Body of pancreas (tissue), 4 donors: Measurements from ENCODE around the gene HOXB3.

Experiments
- POLR2A ChIP-seq, 3 donors: fragments of 450-650 bp; IDR thresholded peaks; one replicate each; pipeline ENCODE4 v1.6.1; 2016; ENCODE audit warnings: antibody characterized with exemption in 3 of 3, mild to moderate bottlenecking in 2 of 3
- TF ChIP-seq, protein P1 (sequence below), 7 experiments: fragments of 450-650 bp in 4 of 7; fragments of 200-600 bp in 3 of 7; sonication (generic) in 3 of 7; IDR thresholded peaks; one replicate each; pipeline ENCODE4 v1.5.1; 2016 to 2019; ENCODE audit warnings: antibody characterized with exemption in 7 of 7

DNA sequence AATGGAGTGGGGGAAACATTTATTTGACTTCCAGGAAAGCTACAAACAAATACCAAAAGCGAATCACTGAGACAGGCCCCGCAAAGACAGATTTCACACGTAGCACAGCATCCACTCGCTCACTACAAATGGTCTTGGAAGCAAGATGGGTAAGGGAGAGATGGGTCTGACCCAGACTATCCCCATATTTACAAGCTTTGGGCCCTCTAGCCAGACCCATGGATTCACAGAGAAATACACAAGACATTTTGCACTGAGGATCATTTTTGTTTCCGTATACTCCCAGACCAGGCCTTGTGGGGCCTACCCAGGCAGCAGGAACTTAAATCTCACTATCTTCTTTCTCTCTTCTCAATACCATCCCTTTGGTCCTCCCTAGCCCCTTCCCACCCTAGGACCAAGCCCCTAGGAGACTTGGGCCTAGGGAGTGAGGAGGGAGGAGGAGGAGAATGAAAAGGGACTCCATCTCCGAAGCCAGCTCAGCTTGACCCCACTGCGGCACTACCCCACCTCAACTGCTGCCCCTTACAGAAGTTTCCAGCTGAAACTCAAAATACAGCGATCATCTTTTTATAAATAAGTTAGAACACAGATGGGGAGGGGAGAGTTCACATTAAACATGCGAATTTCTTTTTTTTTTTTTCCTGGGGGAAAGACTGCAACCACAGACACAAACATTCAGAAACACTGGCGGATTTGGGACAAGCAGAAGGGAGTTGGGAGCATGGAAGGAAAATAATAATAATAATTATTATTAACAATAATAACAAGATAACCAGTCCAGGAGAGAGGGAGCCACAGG, 1.4 kb upstream of the HOXB3 start:
- TF ChIP-seq, protein P1, sequence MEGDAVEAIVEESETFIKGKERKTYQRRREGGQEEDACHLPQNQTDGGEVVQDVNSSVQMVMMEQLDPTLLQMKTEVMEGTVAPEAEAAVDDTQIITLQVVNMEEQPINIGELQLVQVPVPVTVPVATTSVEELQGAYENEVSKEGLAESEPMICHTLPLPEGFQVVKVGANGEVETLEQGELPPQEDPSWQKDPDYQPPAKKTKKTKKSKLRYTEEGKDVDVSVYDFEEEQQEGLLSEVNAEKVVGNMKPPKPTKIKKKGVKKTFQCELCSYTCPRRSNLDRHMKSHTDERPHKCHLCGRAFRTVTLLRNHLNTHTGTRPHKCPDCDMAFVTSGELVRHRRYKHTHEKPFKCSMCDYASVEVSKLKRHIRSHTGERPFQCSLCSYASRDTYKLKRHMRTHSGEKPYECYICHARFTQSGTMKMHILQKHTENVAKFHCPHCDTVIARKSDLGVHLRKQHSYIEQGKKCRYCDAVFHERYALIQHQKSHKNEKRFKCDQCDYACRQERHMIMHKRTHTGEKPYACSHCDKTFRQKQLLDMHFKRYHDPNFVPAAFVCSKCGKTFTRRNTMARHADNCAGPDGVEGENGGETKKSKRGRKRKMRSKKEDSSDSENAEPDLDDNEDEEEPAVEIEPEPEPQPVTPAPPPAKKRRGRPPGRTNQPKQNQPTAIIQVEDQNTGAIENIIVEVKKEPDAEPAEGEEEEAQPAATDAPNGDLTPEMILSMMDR (IDR thresholded peaks at IDR 0.05) = no peak
- TF ChIP-seq POLR2A (IDR thresholded peaks at IDR 0.05) = no peak
